ENCODE data around the gene SCN10A. TPM values are rescaled to one million over a fixed set of nuclear protein-coding genes. Genes with fewer than 3 reads are reported as not detected.
A peak's percentile ranks its signal among the peaks of the same experiment; 100 is the strongest.

The SCN10A gene
- total RNA-seq, 1 donor = not detected

GRCh38 chr3:38757721-38758120 lies 58.3 kb downstream of the SCN10A start:
- DNase-seq (ENCODE audit: low read depth) = no peak
- TF ChIP-seq CTCF (IDR thresholded peaks at IDR 0.05; ENCODE audit: insufficient read depth, low read length) = no peak
- no peak overlapping the region for H3K4me3 ChIP-seq (ENCODE audit: low read depth, low read length)

- DNase-seq (ENCODE audit: low read depth) = no peak
- no peak overlapping the region for H3K4me3 ChIP-seq (ENCODE audit: low read depth, low read length)
- TF ChIP-seq CTCF (IDR thresholded peaks at IDR 0.05; ENCODE audit: insufficient read depth, low read length) = no peak
These were observed 59.1 kb downstream of the SCN10A start for GRCh38 chr3:38756892-38757291.

- TF ChIP-seq CTCF (IDR thresholded peaks at IDR 0.05; ENCODE audit: insufficient read depth, low read length) = no peak
- H3K4me3 ChIP-seq (ENCODE audit: low read depth, low read length) = no peak overlapping the region
- peak; percentile 6 for DNase-seq (ENCODE audit: low read depth)
These were observed 60.9 kb downstream of the SCN10A start for GRCh38 chr3:38755130-38755529.

- H3K4me3 ChIP-seq (ENCODE audit: low read depth, low read length) = no peak overlapping the region
- DNase-seq (ENCODE audit: low read depth) = peak; percentile 8
- no peak for TF ChIP-seq CTCF (IDR thresholded peaks at IDR 0.05; ENCODE audit: insufficient read depth, low read length)
These were observed 69.4 kb downstream of the SCN10A start for GRCh38 chr3:38746641-38747040.

DNA sequence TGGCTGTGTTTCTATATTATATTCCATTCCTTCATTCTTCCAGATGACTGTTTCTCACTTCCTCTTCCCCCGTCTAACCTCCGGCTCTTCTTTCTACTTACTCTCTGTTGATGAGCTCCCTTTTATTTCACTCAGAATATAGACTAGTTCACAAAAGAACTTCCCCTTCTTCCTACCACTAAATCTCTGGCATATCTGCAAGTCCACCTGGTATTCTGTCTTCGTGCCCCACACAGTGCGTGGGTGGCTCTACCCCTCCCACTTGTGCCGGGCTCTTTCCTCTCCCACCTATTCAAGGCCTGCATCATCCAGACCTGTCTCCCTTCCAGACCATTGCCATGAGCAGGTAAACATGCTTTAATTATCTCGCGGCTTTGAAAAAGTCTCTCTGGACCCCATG lies 73.0 kb downstream of the SCN10A start:
- TF ChIP-seq CTCF (IDR thresholded peaks at IDR 0.05; ENCODE audit: insufficient read depth, low read length) = no peak
- DNase-seq (ENCODE audit: low read depth) = no peak
- no peak overlapping the region for H3K4me3 ChIP-seq (ENCODE audit: low read depth, low read length)

DNA sequence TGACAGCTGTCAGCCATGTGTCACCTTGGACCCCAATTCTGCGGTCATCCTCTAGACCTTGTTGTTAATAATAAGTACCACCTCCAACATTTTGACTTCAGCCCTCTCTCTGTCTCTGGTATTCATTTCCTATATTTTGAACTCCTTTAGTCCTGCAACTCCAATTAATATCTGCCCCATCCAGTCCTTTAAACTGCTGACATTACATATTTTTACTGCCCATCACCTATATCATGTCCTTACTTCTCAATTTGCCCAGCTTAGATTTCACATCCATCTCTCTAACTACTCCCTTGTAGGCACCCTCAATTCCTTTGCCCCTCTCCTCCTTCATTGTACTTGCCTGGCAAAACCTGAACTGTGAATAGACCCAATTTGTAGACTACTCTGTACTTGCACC lies 73.5 kb downstream of the SCN10A start:
- no peak for TF ChIP-seq CTCF (IDR thresholded peaks at IDR 0.05; ENCODE audit: insufficient read depth, low read length)
- no peak overlapping the region for H3K4me3 ChIP-seq (ENCODE audit: low read depth, low read length)
- DNase-seq (ENCODE audit: low read depth) = no peak

DNA sequence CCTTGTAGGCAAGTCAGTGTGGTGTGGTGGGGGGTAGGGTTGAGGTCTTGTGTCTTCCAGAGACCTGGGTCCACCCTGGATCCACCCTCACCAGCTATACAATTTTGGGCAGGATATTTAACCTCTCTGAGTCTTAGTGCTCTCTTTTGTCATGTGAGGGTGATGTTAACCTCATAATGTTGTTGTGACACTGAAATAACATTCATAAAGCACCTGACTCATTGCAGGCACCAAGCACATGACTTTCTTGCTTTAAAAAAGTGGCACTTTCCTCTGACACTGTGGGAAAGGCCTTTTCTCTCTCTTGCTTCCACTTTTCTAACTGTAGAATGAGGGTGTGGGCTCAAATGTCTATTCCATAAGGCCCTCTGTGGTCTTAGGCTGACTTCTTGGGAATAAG lies 75.5 kb downstream of the SCN10A start:
- no peak overlapping the region for H3K4me3 ChIP-seq (ENCODE audit: low read depth, low read length)
- TF ChIP-seq CTCF (IDR thresholded peaks at IDR 0.05; ENCODE audit: insufficient read depth, low read length) = no peak
- no peak for DNase-seq (ENCODE audit: low read depth)

Data from fibroblast of the aortic adventitia (primary cell).